GM23248 (cell line): ENCODE measurements around the gene VPS13D. TPM values are rescaled to one million over a fixed set of nuclear protein-coding genes. Genes with fewer than 3 reads are reported as not detected.

Source experiments
- DNase-seq: peaks from one replicate; pipeline ENCODE4 v3.0.0-alpha.2; 2015
- H2AFZ ChIP-seq: fragments of 200-600 bp; sonication (generic); 2 replicates; pipeline ENCODE4 v1.6.1; 2016; ENCODE audit warnings: antibody characterized with exemption
- H3F3A ChIP-seq: fragments of 200-600 bp; sonication (generic); 2 replicates; pipeline ENCODE4 v1.6.1; 2016; ENCODE audit warnings: mild to moderate bottlenecking, antibody characterized with exemption, mixed run types; ENCODE audit not compliant: insufficient read depth
- H3K27ac ChIP-seq: fragments of 200-600 bp; sonication (generic); 2 replicates; pipeline ENCODE4 v1.5.1; 2016; ENCODE audit warnings: mild to moderate bottlenecking
- H3K27me3 ChIP-seq: fragments of 200-600 bp; sonication (generic); replicated peaks from 2 replicates; pipeline ENCODE4 v1.6.1; 2016; ENCODE audit warnings: mild to moderate bottlenecking; ENCODE audit not compliant: insufficient read depth
- H3K36me3 ChIP-seq: fragments of 200-600 bp; sonication (generic); 2 replicates; pipeline ENCODE4 v1.6.1; 2016; ENCODE audit warnings: low read depth, mild to moderate bottlenecking
- H3K4me1 ChIP-seq: fragments of 200-600 bp; sonication (generic); 2 replicates; pipeline ENCODE4 v1.6.1; 2016; ENCODE audit warnings: mild to moderate bottlenecking; ENCODE audit not compliant: insufficient read depth
- H3K4me2 ChIP-seq: fragments of 200-600 bp; sonication (generic); one replicate; pipeline ENCODE4 v1.6.1; 2016; ENCODE audit warnings: mild to moderate bottlenecking; ENCODE audit not compliant: unreplicated experiment
- H3K4me3 ChIP-seq: fragments of 200-600 bp; sonication (generic); 2 replicates; pipeline ENCODE4 v1.5.1; 2016; ENCODE audit warnings: mild to moderate bottlenecking
- H3K79me2 ChIP-seq: fragments of 200-600 bp; sonication (generic); 2 replicates; pipeline ENCODE4 v1.6.1; 2016; ENCODE audit warnings: mild to moderate bottlenecking; ENCODE audit not compliant: insufficient read depth
- H3K9ac ChIP-seq: fragments of 200-600 bp; sonication (generic); 2 replicates; pipeline ENCODE4 v1.6.1; 2016; ENCODE audit warnings: mild to moderate bottlenecking
- H3K9me2 ChIP-seq: fragments of 200-600 bp; sonication (generic); 2 replicates; pipeline ENCODE4 v1.6.1; 2016; ENCODE audit warnings: mixed run types, mild to moderate bottlenecking, moderate library complexity; ENCODE audit not compliant: insufficient read depth
- H3K9me3 ChIP-seq: fragments of 200-600 bp; sonication (generic); one replicate; pipeline ENCODE4 v1.6.1; 2017; ENCODE audit warnings: low read depth
- H4K20me1 ChIP-seq: fragments of 200-600 bp; sonication (generic); 2 replicates; pipeline ENCODE4 v1.6.0; 2016; ENCODE audit not compliant: insufficient read depth
- EZH2 ChIP-seq: fragments of 200-600 bp; sonication (generic); IDR thresholded peaks from 2 replicates; pipeline ENCODE4 v1.6.1; 2018; ENCODE audit warnings: antibody characterized with exemption, mild to moderate bottlenecking; ENCODE audit not compliant: insufficient read depth, poor library complexity, severe bottlenecking
- EZH2phosphoT487 ChIP-seq: fragments of 200-600 bp; sonication (generic); IDR thresholded peaks from 2 replicates; pipeline ENCODE4 v1.6.1; 2018; ENCODE audit warnings: antibody characterized with exemption, moderate library complexity, mild to moderate bottlenecking, low read depth; ENCODE audit not compliant: insufficient read depth
- WGBS, 2 experiments: methylation state at CpG; one replicate each; pipeline ENCODE4 v1.1.6; 2015 to 2017; ENCODE audit warnings: low lambda C conversion rate in 2 of 2, low coverage in 1 of 2; ENCODE audit errors: missing lambda C conversion rate in 2 of 2; 5-methylcytosine and 5-hydroxymethylcytosine counted together
- in situ Hi-C: fragments of 300-500 bp; cut with MboI; formaldehyde crosslinking; loops from 2 replicates; pipeline ENCODE4 v1.15.0; 2020
- polyA plus RNA-seq: library from polyadenylated mRNA; unstranded; fragments of >200 nt; fragmentation: Nextera tagmentation; extraction: Ambion mirVana; gene quantifications from 2 replicates; pipeline ENCODE4 v1.2.1, GENCODE V29; 2016
- total RNA-seq: library from RNA; depleted of rRNA; stranded (reverse); fragments of >200 nt; shearing (Covaris generic); gene quantifications from 2 replicates; pipeline ENCODE4 v1.2.3, GENCODE V29; 2014

VPS13D gene
- total and polyA plus RNA-seq, 2 experiments from 2014 or later, result 6.8 to 16.4 TPM

GRCh38 chr1:12438349-12438924 is 208.6 kb downstream of the VPS13D start:
- no peaks in the 10 kb centered on the region for H3K27me3 ChIP-seq
- H3K9me3 ChIP-seq, result no peaks in the 10 kb centered on the region
- H3K79me2 ChIP-seq, result no peaks in the 10 kb centered on the region
- peaks cover 36% of the 10 kb centered on the region for H3F3A ChIP-seq
- TF ChIP-seq EZH2, result no peak
- TF ChIP-seq EZH2phosphoT487, result no peak
- H4K20me1 ChIP-seq, result no peaks in the 10 kb centered on the region
- in situ Hi-C loops, result no loop called here
- H3K9me2 ChIP-seq, result no peaks in the 10 kb centered on the region
- 30 to 32% methylated on average over 7 of the region's 7 CpGs for WGBS, 2 experiments
- H3K4me3 ChIP-seq, result no peak overlapping the region
- no peak overlapping the region for H3K9ac ChIP-seq
- peak; percentile 58 for DNase-seq
- H3K36me3 ChIP-seq, result no peaks in the 10 kb centered on the region
- H3K4me1 ChIP-seq, result peaks cover 56% of the 10 kb centered on the region
- no peak overlapping the region for H2AFZ ChIP-seq
- H3K27ac ChIP-seq, result no peak overlapping the region
- peak overlapping the region; percentile 19 for H3K4me2 ChIP-seq

DNA sequence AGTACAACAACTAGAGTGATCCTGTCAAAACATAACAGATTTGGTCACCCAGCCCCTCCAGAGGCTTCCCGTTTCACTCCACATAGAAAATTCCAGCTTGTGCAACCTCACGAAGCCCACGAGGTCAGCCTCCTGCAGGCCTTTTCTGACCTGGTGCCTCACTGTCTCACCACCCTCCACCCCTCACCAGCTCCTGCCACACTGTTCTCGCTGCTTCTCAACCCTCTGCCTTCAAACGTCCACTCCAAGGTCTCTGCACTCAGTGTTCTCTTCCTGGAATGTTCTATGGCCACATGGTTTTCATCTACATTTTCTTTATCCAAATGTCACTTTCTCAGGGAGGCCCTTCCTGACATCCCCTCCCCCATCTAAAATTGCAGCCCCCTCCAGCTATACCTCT is 209.2 kb downstream of the VPS13D start:
- no peaks in the 10 kb centered on the region for H4K20me1 ChIP-seq
- no peaks in the 10 kb centered on the region for H3K9me3 ChIP-seq

GRCh38 chr1:12441414-12442105 is 211.7 kb downstream of the VPS13D start:
- Histone ChIP-seq H3K79me2 (no peaks in the 10 kb centered on the region), H3K9me3 (no peaks in the 10 kb centered on the region), H3F3A (peaks cover 18% of the 10 kb centered on the region), H4K20me1 (no peaks in the 10 kb centered on the region), H3K4me3 (no peak overlapping the region), H3K27ac (no peak overlapping the region), H3K4me2 (no peak overlapping the region), H2AFZ (no peak overlapping the region), H3K36me3 (no peaks in the 10 kb centered on the region), H3K9ac (no peak overlapping the region), H3K9me2 (no peaks in the 10 kb centered on the region), H3K27me3 (no peaks in the 10 kb centered on the region), H3K4me1 (peaks cover 29% of the 10 kb centered on the region)
- in situ Hi-C loops, result no loop called here
- no peak for TF ChIP-seq EZH2phosphoT487
- WGBS, 2 experiments, result 68 to 72% methylated on average over 7 of the region's 7 CpGs
- no peak for DNase-seq

More for the DNA sequence above, 209.2 kb downstream of the VPS13D start:
- no peak overlapping the region for H3K4me3 ChIP-seq
- no peak for TF ChIP-seq EZH2
- TF ChIP-seq EZH2phosphoT487, result no peak
- H3F3A ChIP-seq, result peaks cover 29% of the 10 kb centered on the region
- H3K27me3 ChIP-seq, result no peaks in the 10 kb centered on the region
- H3K27ac ChIP-seq, result no peak overlapping the region
- no peaks in the 10 kb centered on the region for H3K79me2 ChIP-seq
- H3K36me3 ChIP-seq, result no peaks in the 10 kb centered on the region
- H3K9me2 ChIP-seq, result no peaks in the 10 kb centered on the region
- H3K9ac ChIP-seq, result no peak overlapping the region
- peak overlapping the region; percentile 19 for H3K4me2 ChIP-seq
- 27 to 29% methylated on average over 5 of the region's 5 CpGs for WGBS, 2 experiments
- in situ Hi-C loops, result no loop called here
- H3K4me1 ChIP-seq, result peaks cover 50% of the 10 kb centered on the region
- DNase-seq, result no peak
- no peak overlapping the region for H2AFZ ChIP-seq

GRCh38 chr1:12442217-12442616 is 212.4 kb downstream of the VPS13D start:
- H2AFZ ChIP-seq, result no peak overlapping the region
- H3K27ac ChIP-seq, result no peak overlapping the region
- no peak overlapping the region for H3K4me2 ChIP-seq
- H3K36me3 ChIP-seq, result no peaks in the 10 kb centered on the region
- H3K27me3 ChIP-seq, result no peaks in the 10 kb centered on the region
- H3F3A ChIP-seq, result peaks cover 18% of the 10 kb centered on the region
- DNase-seq, result no peak
- TF ChIP-seq EZH2, result no peak
- TF ChIP-seq EZH2phosphoT487, result no peak
- in situ Hi-C loops, result no loop called here
- no peaks in the 10 kb centered on the region for H3K9me2 ChIP-seq
- no peaks in the 10 kb centered on the region for H3K79me2 ChIP-seq
- no peaks in the 10 kb centered on the region for H3K9me3 ChIP-seq
- no peak overlapping the region for H3K4me3 ChIP-seq
- WGBS, 2 experiments, result 65 to 69% methylated on average over 1 of the region's 1 CpG
- no peak overlapping the region for H3K9ac ChIP-seq
- H4K20me1 ChIP-seq, result no peaks in the 10 kb centered on the region
- peaks cover 29% of the 10 kb centered on the region for H3K4me1 ChIP-seq

- Histone ChIP-seq H3F3A (peaks cover 16% of the 10 kb centered on the region), H3K9ac (no peak overlapping the region), H3K27ac (no peak overlapping the region), H3K36me3 (no peaks in the 10 kb centered on the region), H3K9me2 (no peaks in the 10 kb centered on the region), H3K79me2 (no peaks in the 10 kb centered on the region), H3K27me3 (no peaks in the 10 kb centered on the region), H3K4me1 (peaks cover 32% of the 10 kb centered on the region), H3K4me2 (no peak overlapping the region), H4K20me1 (no peaks in the 10 kb centered on the region), H3K4me3 (no peak overlapping the region), H2AFZ (no peak overlapping the region), H3K9me3 (no peaks in the 10 kb centered on the region)
- no peak for TF ChIP-seq EZH2
- TF ChIP-seq EZH2phosphoT487, result no peak
- DNase-seq, result no peak
- in situ Hi-C loops, result no loop called here
Measured at GRCh38 chr1:12443151-12443550, 213.3 kb downstream of the VPS13D start.
